GM18505 (cell line): ENCODE results near the gene SRRT.
"Not testable (repeated sequence)": the region's sequence is repeated elsewhere in the genome, so short reads cannot be mapped to it uniquely, and the experiment has no call there.

Experiments
- ATAC-seq: cut with Tn5 transposase; IDR thresholded peaks from one replicate; pipeline ENCODE4 v1.9.1; 2021; ENCODE audit not compliant: unreplicated experiment
- POLR2A ChIP-seq: IDR thresholded peaks from 4 replicates; pipeline ENCODE4 v1.6.1; 2011; ENCODE audit warnings: borderline replicate concordance; ENCODE audit not compliant: insufficient read depth, insufficient read length; ENCODE audit errors: extremely low read depth

The SRRT gene

DNA sequence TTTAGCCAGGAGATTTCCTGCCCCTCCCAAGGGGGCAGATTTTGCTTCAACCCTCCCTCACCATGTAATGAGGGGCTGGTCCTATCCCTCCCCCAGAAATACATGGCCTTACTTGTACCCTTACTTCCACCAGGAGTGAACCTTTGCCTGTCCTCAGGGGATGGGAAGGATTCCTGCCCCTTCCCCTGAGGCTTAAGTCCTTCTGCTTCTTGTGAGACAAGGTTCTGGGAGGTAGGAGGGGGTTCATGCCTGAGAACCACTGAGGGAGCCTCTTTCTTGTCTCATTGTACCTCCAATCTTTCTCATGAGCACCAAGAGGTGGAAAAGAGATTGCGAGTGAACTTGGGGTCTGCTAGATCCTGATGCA, 54.9 kb downstream of the SRRT start:
- TF ChIP-seq POLR2A = no peak
- no peak for ATAC-seq

DNA sequence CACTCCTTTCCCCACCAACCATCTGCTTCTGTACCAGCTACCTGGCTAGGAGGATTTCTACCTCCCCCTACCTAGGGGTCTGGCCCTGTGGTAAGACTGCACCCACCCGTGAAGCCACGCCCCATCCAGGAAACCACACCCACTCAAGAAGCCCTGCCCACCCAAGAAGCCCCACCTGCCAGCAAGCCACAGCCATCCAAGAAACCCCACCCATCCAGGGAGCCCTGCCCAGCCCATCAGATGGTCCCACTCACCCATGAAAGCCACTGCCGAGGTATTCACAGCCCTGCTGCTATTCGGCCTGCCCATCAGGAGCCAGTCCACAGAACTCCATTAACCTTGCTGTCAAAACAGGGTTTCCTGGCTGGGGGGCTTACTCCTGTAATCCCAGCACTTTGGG, 58.8 kb downstream of the SRRT start:
- no peak for ATAC-seq

DNA sequence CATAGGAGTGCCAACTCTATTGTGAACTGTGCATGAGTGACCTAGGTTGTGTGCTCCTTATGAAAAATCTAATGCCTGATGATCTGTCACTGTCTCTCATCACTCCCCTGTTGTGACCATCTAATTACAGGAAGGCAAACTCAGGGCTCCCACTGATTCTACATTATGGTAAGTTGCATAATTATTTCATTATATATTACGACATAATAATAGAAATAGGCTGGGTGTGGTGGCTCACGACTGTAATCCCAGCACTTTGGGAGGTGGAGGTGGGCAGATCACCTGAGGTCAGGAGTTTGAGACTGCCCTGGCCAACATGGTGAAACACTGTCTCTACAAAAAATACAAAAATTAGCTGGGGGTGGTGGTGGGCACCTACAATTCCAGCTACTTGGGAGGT, 60.5 kb downstream of the SRRT start:
- ATAC-seq = not testable (repeated sequence)

More for the DNA sequence above, 58.8 kb downstream of the SRRT start:
- TF ChIP-seq POLR2A = no peak

DNA sequence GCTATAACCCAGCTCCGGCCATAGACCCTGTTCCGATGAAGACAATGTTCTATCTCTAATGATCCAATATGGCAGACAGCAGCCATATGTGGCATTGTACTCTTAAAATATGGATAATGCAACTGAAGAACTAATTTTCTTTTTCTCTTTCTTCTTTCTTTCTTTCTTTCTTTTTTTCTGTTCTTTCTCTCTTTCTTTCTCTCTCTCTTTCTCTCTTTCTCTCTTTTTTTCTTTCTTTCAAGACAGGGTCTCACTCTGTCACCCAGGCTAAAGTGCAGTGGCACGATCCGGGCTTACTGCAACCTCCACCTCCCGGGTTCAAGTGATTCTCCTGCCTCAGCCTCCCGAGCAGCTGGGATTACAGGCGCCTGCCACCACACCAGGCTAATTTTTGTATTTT, 61.3 kb downstream of the SRRT start:
- not testable (repeated sequence) for ATAC-seq
